ENCODE data around the gene EHMT1.

Gene EHMT1

DNA sequence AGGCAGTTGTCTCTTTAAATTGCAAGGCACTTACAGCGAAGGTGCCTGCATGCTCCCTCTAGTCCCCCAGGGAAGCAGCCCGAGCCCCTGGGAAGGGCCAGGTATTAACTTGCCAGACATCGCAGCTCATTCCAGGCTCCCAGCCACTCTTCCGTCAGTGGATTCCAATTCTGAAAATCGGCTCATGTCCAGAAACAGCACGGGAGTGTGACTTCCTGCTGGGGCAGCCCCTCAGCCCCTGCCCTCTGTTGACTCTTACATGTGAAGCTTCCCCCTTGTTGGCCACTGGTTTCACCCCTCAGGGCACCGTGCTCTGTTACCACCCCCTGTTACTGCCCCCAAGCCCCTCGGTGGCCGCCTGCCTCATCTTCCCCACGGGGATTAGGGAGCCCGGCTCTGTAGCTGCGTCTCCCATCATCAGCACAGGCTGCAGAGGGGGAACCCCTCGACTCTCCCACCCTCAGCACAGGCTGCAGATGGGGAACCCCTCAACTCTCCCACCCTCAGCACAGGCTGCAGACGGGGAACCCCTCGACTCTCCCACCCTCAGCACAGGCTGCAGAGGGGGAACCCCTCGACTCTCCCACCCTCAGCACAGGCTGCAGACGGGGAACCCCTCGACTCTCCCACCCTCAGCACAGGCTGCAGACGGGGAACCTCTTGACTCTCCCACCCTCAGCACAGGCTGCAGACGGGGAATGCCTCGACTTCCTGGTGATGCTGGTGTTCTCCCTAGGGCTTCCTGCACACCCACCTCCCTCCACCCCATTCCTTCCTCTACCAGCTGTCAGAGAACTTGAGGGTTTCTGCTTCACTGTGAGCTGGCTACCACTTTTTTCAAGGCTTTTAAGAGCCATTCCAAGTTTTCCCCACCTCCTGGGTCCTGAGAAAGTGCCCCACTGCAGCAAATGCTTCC, 247.7 kb downstream of the EHMT1 start:
- no peak for DNase-seq (ENCODE audit: low read depth)
- TF ChIP-seq, protein P1, sequence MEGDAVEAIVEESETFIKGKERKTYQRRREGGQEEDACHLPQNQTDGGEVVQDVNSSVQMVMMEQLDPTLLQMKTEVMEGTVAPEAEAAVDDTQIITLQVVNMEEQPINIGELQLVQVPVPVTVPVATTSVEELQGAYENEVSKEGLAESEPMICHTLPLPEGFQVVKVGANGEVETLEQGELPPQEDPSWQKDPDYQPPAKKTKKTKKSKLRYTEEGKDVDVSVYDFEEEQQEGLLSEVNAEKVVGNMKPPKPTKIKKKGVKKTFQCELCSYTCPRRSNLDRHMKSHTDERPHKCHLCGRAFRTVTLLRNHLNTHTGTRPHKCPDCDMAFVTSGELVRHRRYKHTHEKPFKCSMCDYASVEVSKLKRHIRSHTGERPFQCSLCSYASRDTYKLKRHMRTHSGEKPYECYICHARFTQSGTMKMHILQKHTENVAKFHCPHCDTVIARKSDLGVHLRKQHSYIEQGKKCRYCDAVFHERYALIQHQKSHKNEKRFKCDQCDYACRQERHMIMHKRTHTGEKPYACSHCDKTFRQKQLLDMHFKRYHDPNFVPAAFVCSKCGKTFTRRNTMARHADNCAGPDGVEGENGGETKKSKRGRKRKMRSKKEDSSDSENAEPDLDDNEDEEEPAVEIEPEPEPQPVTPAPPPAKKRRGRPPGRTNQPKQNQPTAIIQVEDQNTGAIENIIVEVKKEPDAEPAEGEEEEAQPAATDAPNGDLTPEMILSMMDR (conservative IDR thresholded peaks at IDR 0.05; ENCODE audit: low read length) = no peak
- H3K4me3 ChIP-seq (ENCODE audit: low read length) = no peak overlapping the region

DNA sequence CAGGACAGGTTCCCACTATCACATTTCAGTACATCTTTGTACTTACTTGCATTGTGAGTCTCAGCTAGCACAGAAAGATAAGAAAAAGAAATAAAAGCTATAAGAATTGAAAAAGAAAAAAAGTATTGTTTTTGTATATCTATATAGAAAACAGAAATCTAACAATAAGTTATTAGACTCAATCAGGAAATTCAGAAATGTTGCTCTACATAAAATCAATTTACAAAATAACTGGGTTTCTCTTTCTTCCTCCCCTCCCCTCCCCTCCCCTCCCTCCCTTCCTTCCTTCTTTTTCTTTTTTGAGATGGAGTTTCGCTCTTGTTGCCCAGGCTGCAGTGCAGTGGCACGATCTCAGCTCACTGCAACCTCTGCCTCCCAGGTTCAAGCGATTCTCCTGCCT, 251.6 kb downstream of the EHMT1 start:
- no peak for DNase-seq (ENCODE audit: low read depth)
- TF ChIP-seq, protein P1 (conservative IDR thresholded peaks at IDR 0.05; ENCODE audit: low read length) = no peak
- no peak overlapping the region for H3K4me3 ChIP-seq (ENCODE audit: low read length)

DNA sequence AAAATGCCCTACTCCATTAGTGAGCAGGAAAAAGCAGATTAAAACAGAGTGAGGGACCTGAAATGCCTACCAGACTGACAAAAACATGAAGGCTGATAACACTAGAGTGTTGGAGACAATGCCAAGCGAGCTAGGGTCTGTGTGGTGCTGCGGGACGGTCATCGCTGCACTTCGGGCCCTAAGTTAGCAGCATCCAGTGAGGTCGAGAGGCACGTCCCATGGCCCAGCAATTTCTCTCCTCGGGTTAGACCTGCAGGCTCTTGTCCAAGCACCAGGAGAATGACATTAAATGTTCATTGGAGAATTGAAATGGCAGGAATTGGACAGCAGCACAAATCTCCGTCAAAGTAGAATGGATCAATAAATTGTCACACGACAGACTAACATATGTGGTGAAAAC, 253.5 kb downstream of the EHMT1 start:
- no peak for DNase-seq (ENCODE audit: low read depth)
- TF ChIP-seq, protein P1 (conservative IDR thresholded peaks at IDR 0.05; ENCODE audit: low read length) = no peak
- H3K4me3 ChIP-seq (ENCODE audit: low read length) = no peak overlapping the region

DNA sequence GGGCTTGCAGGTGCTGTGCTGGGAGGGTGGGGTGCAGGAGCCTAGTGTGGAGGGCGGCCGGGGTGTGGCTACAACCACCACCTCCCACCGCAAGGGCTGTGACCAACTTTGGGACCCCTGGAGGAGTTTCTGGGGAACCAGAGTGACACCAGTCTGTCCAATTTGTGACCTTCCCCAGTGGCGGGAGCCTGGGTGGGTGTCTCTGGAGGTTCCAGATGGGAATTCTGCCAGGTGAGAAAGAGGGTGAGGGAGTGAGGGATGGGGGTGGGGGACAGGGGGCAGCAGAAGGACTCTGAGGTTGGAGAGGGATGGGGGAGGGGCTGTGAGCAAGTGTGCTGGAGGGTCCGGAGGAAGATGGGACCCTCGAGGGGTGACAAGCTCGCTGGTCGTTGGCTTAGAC, 254.6 kb downstream of the EHMT1 start:
- H3K4me3 ChIP-seq (ENCODE audit: low read length) = no peak overlapping the region
- DNase-seq (ENCODE audit: low read depth) = no peak
- TF ChIP-seq, protein P1 (conservative IDR thresholded peaks at IDR 0.05; ENCODE audit: low read length) = no peak

DNA sequence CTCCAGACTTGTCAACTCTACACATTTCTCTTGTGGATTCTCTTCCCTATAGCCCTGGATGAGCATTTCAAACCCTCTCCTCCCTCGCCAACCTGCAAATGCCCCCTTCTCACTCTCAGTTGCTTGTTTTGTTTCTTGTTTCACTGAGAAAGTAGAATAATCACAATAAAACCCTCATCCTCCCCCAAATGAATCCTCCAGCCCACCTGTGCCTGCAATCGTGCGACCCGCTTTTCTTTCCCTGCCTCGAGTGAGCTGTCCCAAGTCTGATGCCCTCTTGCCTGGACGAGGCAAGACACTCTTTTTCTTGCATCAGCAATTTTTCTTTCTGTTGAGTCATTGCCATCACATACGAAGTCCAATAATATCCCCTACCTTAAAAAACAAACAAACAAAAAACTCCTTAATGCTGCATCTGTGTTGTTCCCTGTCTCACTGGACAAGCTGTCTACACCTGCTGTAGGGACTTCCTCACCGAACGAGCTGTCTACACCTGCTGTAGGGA, 255.1 kb downstream of the EHMT1 start:
- DNase-seq (ENCODE audit: low read depth) = no peak
- TF ChIP-seq, protein P1 (conservative IDR thresholded peaks at IDR 0.05; ENCODE audit: low read length) = no peak
- no peak overlapping the region for H3K4me3 ChIP-seq (ENCODE audit: low read length)

DNA sequence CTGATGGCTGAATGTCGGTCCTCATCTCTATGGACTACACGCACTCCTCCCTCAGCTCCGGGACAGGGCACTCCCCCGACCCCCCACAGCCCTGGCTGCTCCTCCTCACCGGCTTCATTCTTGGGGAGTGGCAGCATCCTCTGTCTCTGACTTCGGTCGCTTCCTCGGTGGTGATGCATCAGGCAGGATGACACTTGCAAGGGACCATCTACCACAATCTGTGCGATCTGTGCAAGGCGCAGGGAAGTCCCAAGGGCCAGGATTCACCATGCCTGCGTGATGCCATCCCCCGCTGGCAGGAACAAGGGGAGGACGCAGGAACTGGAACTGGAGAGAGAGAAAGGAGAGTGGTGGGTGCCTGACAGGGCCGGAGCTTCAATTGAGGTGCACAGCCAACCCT, 256.5 kb downstream of the EHMT1 start:
- DNase-seq (ENCODE audit: low read depth) = no peak
- no peak overlapping the region for H3K4me3 ChIP-seq (ENCODE audit: low read length)
- TF ChIP-seq, protein P1 (conservative IDR thresholded peaks at IDR 0.05; ENCODE audit: low read length) = no peak

DNA sequence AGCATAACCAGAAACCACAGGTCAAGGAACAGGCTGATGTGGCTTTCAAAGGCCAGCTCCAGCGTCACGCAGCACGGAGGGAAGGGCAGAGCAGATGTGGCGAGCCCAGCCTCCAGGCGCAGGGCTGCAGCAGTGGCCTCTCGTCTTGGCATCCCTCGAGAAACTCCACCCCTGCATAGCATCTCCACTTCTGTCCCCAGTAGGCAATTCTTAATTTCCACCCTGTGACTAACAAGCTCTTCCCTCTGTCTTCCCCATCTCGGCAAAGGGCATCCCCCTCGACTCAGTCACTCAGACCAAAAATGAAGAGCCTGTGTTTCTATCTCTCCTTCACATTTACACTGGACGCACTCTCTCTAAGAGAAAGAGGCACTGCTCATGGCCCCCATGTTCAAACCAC, 257.0 kb downstream of the EHMT1 start:
- no peak for DNase-seq (ENCODE audit: low read depth)
- TF ChIP-seq, protein P1 (conservative IDR thresholded peaks at IDR 0.05; ENCODE audit: low read length) = no peak
- H3K4me3 ChIP-seq (ENCODE audit: low read length) = no peak overlapping the region
